Spleen (tissue), 11 donors: Measurements from ENCODE around the gene ABLIM3. TPM values are rescaled to one million over a fixed set of nuclear protein-coding genes. Genes with fewer than 3 reads are reported as not detected.

Experiments
- DNase-seq: peaks from one replicate; pipeline ENCODE4 v3.0.0-alpha.2; 2020
- H3K27ac ChIP-seq, 8 donors: fragments of 200-600 bp; sonication (generic) in 7 of 8; 1 replicate in 4 of 8; 2 replicates in 4 of 8; pipeline versions ENCODE4 v1.5.0 to v1.8.0; 2016 to 2021; ENCODE audit warnings: inconsistent platforms in 4 of 8, mild to moderate bottlenecking in 4 of 8, moderate library complexity in 1 of 8
- H3K27me3 ChIP-seq, 7 donors: fragments of 200-600 bp; sonication (generic) in 6 of 7; replicated peaks in 1 of 7; 1 replicate in 4 of 7; 2 replicates in 3 of 7; pipeline versions ENCODE4 v1.5.0 to v1.8.0; 2016 to 2021; ENCODE audit warnings: inconsistent platforms in 3 of 7, mild to moderate bottlenecking in 1 of 7
- H3K36me3 ChIP-seq, 6 donors: fragments of 200-600 bp; sonication (generic) in 5 of 6; 1 replicate in 4 of 6; 2 replicates in 2 of 6; pipeline versions ENCODE4 v1.5.0 to v1.8.0; 2016 to 2021; ENCODE audit warnings: inconsistent platforms in 2 of 6
- H3K4me1 ChIP-seq, 6 donors: fragments of 200-600 bp; sonication (generic) in 5 of 6; 1 replicate in 3 of 6; 2 replicates in 3 of 6; pipeline versions ENCODE4 v1.5.0 to v1.8.0; 2016 to 2021; ENCODE audit warnings: inconsistent platforms in 3 of 6
- H3K4me3 ChIP-seq, 8 donors: fragments of 200-600 bp; sonication (generic) in 7 of 8; 1 replicate in 4 of 8; 2 replicates in 4 of 8; pipeline versions ENCODE4 v1.5.0 to v1.8.0; 2016 to 2021; ENCODE audit warnings: inconsistent platforms in 4 of 8, mild to moderate bottlenecking in 4 of 8, moderate library complexity in 2 of 8
- H3K9me3 ChIP-seq, 8 donors: fragments of 200-600 bp; sonication (generic) in 7 of 8; 1 replicate in 4 of 8; 2 replicates in 4 of 8; pipeline versions ENCODE4 v1.5.0 to v1.8.0; 2016 to 2021; ENCODE audit warnings: inconsistent platforms in 4 of 8
- POLR2A ChIP-seq, 3 donors: fragments of 450-650 bp; IDR thresholded peaks; one replicate each; pipeline ENCODE4 v1.5.1; 2017; ENCODE audit warnings: antibody characterized with exemption in 3 of 3, mild to moderate bottlenecking in 1 of 3
- POLR2AphosphoS5 ChIP-seq, 3 donors: sonication (generic); formaldehyde crosslinking; IDR thresholded peaks; one replicate each; pipeline ENCODE4 v1.5.1; 2017; ENCODE audit warnings: antibody characterized with exemption in 3 of 3
- WGBS, 5 donors: extraction: QIAGEN DNeasy Blood & Tissue Kit in 3 of 5; methylation state at CpG; one replicate each; pipeline versions ENCODE4 v1.1.5 to v1.1.7; 2013 to 2018; 5-methylcytosine and 5-hydroxymethylcytosine counted together
- intact Hi-C: fragments of 100-400 bp; cut with DNase I; formaldehyde crosslinking; loops from one replicate; pipeline ENCODE4 v1.15.0; 2023; ENCODE audit warnings: low total_unique reads
- polyA plus RNA-seq, 3 donors: library from polyadenylated mRNA; stranded (reverse); fragments of 200-250 nt; gene quantifications; one replicate each; pipeline ENCODE4 v1.2.1, GENCODE V29; 2013
- total RNA-seq, 7 donors: library from RNA; depleted of rRNA in 3 of 7; stranded (reverse); fragments of >200 nt in 3 of 7; fragmentation: NEBNext Ultra II Directional in 4 of 7; extraction: Animal tissue kit (Norgen Biotek cat#: 25700) in 4 of 7; gene quantifications; one replicate each; pipeline versions ENCODE4 v1.1.0 to v1.2.1, GENCODE V29; 2016 to 2021
- TF ChIP-seq, protein P1 (sequence below), 11 experiments: fragments of 200-600 bp in 7 of 11; fragments of 450-650 bp in 4 of 11; sonication (generic) in 4 of 11; IDR thresholded peaks in 8 of 11; conservative IDR thresholded peaks in 3 of 11; 1 replicate in 7 of 11; 2 replicates in 4 of 11; pipeline versions ENCODE4 v1.4.0 to v1.8.0; 2016 to 2021; ENCODE audit warnings: antibody characterized with exemption in 11 of 11, inconsistent platforms in 4 of 11, mild to moderate bottlenecking in 1 of 11
- donor health status: healthy with polysubstance abuse.
- donor health status: DM: no; HTN: no; CAD: no; lungs with moderate emphysema.
- donor health status: DM: no; HTN: no; CAD: no.
- donor health status: Bipolar disorder and iron deficiency.
- donor health status: healthy.
- donor health status: DM: no; HTN: no; CAD: no.
- donor health status: DM: yes; HTN: yes; CAD: no.

The ABLIM3 gene
- total and polyA plus RNA-seq, 10 donors, result 3.3 to 32.9 (median 13.6) TPM

- 70 to 87% (median 81%) methylated on average over 5 to 8 of the region's 8 CpGs for WGBS, 5 donors
- Histone ChIP-seq H3K4me3 (no peak overlapping the region), H3K27me3 (peaks cover 0 to 17% (median 0%) of the 10 kb centered on the region in 7 donors), H3K9me3 (no peaks in the 10 kb centered on the region), H3K4me1 (peaks cover 6 to 50% (median 19%) of the 10 kb centered on the region in 6 donors), H3K27ac (no peak overlapping the region), H3K36me3 (no peaks in the 10 kb centered on the region)
- intact Hi-C loops, result no loop called here
- TF ChIP-seq POLR2A (IDR thresholded peaks at IDR 0.05), result no peak
- no peak for DNase-seq
Measured at GRCh38 chr5:149301744-149302380, 160.6 kb downstream of the ABLIM3 start.

DNA sequence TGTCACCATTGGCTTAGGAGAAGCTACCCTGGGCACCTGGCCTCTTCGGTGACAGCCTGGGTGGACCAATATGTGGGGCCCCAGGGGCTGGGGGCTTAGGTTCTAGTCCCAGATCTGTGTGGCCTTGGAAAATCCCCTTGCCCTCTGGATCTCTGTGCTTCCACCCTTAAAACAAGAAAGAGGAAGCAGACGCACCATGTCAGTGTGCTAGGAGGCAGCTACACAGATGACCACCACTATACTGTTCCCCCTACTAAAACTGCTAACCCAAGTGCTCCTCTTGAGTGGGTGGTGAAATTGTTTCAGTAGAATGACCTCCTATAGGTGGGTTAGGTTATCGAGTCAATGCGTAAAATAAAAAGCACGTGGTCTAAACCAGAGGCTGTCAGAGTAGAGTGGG lies 161.3 kb downstream of the ABLIM3 start:
- DNase-seq, result no peak
- TF ChIP-seq POLR2AphosphoS5 (IDR thresholded peaks at IDR 0.05), result no peak
- TF ChIP-seq POLR2A (IDR thresholded peaks at IDR 0.05), result no peak
- TF ChIP-seq, protein P1, sequence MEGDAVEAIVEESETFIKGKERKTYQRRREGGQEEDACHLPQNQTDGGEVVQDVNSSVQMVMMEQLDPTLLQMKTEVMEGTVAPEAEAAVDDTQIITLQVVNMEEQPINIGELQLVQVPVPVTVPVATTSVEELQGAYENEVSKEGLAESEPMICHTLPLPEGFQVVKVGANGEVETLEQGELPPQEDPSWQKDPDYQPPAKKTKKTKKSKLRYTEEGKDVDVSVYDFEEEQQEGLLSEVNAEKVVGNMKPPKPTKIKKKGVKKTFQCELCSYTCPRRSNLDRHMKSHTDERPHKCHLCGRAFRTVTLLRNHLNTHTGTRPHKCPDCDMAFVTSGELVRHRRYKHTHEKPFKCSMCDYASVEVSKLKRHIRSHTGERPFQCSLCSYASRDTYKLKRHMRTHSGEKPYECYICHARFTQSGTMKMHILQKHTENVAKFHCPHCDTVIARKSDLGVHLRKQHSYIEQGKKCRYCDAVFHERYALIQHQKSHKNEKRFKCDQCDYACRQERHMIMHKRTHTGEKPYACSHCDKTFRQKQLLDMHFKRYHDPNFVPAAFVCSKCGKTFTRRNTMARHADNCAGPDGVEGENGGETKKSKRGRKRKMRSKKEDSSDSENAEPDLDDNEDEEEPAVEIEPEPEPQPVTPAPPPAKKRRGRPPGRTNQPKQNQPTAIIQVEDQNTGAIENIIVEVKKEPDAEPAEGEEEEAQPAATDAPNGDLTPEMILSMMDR (IDR thresholded peaks at IDR 0.05 in 8 of 11, conservative IDR thresholded peaks at IDR 0.05 in 3 of 11), result no peak
- peaks cover 6 to 57% (median 19%) of the 10 kb centered on the region in 6 donors for H3K4me1 ChIP-seq
- no peak overlapping the region for H3K27ac ChIP-seq
- no peaks in the 10 kb centered on the region for H3K36me3 ChIP-seq
- H3K27me3 ChIP-seq, result peaks cover 0 to 17% (median 0%) of the 10 kb centered on the region in 7 donors
- no peaks in the 10 kb centered on the region for H3K9me3 ChIP-seq
- WGBS, 5 donors, result 75 to 83% (median 80%) methylated on average over 5 of the region's 5 CpGs
- intact Hi-C loops, result no loop called here
- no peak overlapping the region for H3K4me3 ChIP-seq

GRCh38 chr5:149303210-149303609 lies 161.9 kb downstream of the ABLIM3 start:
- Histone ChIP-seq H3K4me3 (no peak overlapping the region), H3K9me3 (no peaks in the 10 kb centered on the region), H3K36me3 (no peaks in the 10 kb centered on the region), H3K27me3 (peaks cover 0 to 17% (median 0%) of the 10 kb centered on the region in 7 donors), H3K27ac (no peak overlapping the region), H3K4me1 (peaks cover 6 to 54% (median 19%) of the 10 kb centered on the region in 6 donors)
- intact Hi-C loops, result no loop called here
- TF ChIP-seq, protein P1 (IDR thresholded peaks at IDR 0.05 in 8 of 11, conservative IDR thresholded peaks at IDR 0.05 in 3 of 11), result no peak
- TF ChIP-seq POLR2A (IDR thresholded peaks at IDR 0.05) (no peak), POLR2AphosphoS5 (IDR thresholded peaks at IDR 0.05) (no peak)
- WGBS, 5 donors, result 61 to 76% (median 71%) methylated on average over 4 of the region's 4 CpGs
- no peak for DNase-seq

DNA sequence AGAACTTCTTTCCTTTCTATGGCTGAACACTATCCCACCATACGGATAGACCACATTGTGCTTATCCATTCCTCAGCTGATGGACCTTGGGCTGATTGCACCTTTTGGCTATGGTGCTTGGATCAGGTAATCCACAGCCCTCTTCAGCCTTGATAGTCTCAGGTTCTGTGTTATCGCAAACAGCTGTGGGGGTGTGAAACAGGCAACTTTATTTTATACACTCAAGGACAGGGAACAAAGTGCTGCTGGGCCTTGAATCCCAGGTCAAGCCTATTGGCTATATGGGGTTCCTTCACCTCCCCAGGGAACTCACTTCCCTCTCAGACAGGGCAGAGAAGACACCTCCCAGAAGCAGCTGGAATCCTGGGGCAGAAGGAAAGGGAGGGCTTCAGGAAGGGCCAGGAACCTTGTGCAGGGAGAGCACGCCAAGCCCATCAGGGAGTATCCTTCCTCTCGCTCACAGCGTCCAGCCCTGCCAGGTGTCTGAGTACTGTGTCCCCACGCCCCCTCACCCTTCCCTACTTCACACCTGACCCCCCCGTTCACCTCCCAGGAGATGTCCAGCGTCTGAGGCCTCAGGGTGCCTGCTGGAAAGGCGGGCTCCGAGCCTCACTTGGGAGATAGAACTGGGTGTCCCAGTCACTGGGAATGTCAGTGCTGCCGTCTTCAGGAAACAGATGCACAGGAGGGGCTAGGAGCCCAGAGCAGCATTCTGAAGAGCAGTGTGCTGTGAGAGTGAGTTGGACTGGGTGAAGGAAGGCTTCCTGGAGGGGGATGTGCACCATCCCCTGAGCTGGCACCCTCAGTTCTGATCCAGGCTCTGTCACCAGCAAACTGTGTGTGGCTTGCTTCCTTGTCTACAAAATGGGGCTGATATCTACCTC lies 163.1 kb downstream of the ABLIM3 start:
- H3K27me3 ChIP-seq, result peaks cover 0 to 11% (median 0%) of the 10 kb centered on the region in 7 donors
- intact Hi-C loops, result no loop called here
- H3K9me3 ChIP-seq, result no peaks in the 10 kb centered on the region
- peaks cover under 1 to 42% (median 8%) of the 10 kb centered on the region in 6 donors for H3K4me1 ChIP-seq
- 59 to 75% (median 64%) methylated on average over 10 to 11 of the region's 11 CpGs for WGBS, 5 donors
- DNase-seq, result no peak
- H3K4me3 ChIP-seq, result no peak overlapping the region
- TF ChIP-seq POLR2A (IDR thresholded peaks at IDR 0.05) (no peak), POLR2AphosphoS5 (IDR thresholded peaks at IDR 0.05) (peak in 2 of 3 donors; percentile 28 to 45)
- TF ChIP-seq, protein P1 (IDR thresholded peaks at IDR 0.05 in 8 of 11, conservative IDR thresholded peaks at IDR 0.05 in 3 of 11), result no peak
- H3K27ac ChIP-seq, result peak overlapping the region in 6 of 8 donors; percentile 22 to 68 (median 41)
- H3K36me3 ChIP-seq, result no peaks in the 10 kb centered on the region
